HuH-7 (cell line): ENCODE results near the gene EDC4.

ENCODE experiments used
- DNase-seq: peaks from one replicate; pipeline ENCODE4 v3.0.0; 2011; ENCODE audit warnings: low spot score

EDC4 gene

DNA sequence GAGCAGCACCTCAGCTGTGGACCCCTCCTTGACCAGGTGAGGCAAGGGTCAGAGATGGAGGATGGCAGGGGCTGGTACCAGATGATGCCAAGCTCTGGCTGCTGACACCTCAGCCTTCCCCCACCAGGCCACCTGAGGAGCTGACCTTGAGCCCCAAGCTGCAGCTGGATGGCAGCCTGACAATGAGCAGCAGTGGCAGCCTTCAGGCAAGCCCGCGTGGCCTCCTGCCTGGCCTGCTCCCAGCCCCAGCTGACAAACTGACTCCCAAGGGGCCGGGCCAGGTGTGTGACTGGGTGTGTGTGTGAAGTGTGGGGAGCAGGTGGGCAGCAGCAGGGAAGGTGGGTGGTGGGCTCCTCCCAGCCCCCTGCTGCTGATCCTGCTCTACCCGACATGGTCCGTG is 7.1 kb downstream of the EDC4 start:
- DNase-seq: no peak

DNA sequence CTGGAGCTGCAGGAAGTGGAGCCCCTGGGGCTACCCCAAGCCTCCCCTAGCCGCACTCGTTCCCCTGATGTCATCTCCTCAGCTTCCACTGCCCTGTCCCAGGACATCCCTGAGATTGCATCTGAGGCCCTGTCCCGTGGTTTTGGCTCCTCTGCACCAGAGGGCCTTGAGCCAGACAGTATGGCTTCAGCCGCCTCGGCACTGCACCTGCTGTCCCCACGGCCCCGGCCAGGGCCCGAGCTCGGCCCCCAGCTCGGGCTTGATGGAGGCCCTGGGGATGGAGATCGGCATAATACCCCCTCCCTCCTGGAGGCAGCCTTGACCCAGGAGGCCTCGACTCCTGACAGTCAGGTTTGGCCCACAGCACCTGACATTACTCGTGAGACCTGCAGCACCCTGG is 7.7 kb downstream of the EDC4 start:
- no peak for DNase-seq

DNA sequence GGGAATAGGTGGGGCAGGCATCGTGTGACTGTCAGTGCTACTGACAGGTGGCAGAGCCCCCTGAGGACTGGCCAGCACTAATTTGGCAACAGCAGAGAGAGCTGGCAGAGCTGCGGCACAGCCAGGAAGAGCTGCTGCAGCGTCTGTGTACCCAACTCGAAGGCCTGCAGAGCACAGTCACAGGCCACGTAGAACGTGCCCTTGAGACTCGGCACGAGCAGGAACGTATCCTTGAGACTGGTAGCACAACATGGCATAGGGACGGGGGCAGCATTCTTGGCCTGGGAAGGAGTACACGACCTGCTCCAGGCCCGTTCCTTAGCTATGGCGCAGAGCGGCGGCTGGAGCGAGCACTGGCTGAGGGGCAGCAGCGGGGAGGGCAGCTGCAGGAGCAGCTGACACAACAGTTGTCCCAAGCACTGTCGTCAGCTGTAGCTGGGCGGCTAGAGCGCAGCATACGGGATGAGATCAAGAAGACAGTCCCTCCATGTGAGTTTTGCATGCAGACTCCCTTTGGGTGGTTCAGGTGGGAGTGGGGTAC is 8.8 kb downstream of the EDC4 start:
- no peak for DNase-seq

DNA sequence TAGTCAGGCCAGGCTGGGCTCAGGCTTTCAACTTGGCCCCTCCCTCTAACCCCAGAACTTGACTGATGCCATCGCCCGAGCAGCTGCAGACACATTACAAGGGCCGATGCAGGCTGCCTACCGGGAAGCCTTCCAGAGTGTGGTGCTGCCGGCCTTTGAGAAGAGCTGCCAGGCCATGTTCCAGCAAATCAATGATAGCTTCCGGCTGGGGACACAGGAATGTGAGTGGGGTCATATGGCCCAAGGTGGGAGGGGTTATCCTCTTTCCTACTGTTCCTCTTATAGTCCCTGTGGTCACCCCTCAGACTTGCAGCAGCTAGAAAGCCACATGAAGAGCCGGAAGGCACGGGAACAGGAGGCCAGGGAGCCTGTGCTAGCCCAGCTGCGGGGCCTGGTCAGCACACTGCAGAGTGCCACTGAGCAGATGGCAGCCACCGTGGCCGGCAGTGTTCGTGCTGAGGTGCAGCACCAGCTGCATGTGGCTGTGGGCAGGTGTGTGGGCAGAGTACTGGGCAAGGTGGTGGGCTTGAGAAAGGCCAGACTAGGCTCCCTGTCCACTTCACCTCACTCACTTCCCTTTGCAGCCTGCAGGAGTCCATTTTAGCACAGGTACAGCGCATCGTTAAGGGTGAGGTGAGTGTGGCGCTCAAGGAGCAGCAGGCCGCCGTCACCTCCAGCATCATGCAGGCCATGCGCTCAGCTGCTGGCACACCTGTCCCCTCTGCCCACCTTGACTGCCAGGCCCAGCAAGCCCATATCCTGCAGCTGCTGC is 9.7 kb downstream of the EDC4 start:
- DNase-seq: no peak

DNA sequence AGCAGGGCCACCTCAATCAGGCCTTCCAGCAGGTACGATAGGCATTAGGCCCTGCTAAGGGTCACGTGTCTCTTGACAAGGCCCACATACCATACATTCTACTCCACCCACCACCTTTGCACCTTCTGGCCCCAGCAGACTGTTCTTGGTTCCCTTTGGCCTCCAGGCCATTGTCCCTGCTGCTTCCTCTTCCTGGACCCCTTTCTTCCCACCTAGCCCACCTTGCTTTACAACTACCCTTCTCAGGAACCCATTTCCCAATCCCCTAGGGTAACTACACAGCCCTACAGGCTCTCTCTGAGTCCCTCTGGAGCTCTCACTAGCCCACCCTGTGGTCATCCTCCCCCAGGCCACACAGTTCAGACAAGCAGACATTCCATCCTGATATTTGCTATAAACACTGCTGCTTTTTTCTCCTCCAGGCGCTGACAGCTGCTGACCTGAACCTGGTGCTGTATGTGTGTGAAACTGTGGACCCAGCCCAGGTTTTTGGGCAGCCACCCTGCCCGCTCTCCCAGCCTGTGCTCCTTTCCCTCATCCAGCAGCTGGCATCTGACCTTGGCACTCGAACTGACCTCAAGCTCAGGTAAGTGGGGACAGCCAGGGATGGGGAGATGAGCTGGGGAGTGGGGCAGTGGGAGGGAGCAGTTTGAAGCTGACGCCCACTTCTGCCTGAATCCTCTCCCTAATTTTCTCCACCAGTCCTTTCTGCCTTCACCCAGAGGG is 10.5 kb downstream of the EDC4 start:
- DNase-seq: no peak

DNA sequence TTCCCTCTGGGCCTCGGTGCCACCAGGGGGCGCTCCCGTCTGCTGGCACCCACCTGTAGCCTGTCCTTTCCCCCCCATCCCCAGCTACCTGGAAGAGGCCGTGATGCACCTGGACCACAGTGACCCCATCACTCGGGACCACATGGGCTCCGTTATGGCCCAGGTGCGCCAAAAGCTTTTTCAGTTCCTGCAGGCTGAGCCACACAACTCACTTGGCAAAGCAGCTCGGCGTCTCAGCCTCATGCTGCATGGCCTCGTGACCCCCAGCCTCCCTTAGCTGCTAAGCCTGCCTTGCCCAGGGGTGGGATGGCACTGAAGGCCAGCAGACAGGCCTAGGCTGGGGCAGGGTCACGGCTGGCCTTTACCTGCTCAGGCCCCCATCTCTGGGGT is 11.0 kb downstream of the EDC4 start:
- peak; percentile 98 for DNase-seq

DNA sequence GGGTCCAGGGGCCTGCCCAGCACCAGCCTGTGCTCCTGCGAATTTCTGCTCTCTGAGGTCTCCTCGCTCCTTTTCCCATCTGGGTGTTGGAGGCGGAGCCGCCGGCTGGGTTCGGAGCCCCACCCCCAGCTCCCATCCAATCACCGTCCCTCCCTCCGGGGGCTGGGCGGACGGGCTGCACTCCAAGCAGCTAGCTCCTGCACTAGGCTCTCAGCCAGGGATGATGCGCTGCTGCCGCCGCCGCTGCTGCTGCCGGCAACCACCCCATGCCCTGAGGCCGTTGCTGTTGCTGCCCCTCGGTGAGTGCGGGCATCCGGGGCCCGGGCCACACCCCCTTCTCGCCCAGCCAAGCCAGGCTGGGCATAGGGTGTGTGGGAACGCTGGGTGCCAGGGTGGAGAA is 11.8 kb downstream of the EDC4 start, which contains the start of gene NRN1L:
NRN1L (plus strand) TSS at position 202 of the 400 bp plus-strand sequence; CDS start at position 221, 19 bp downstream.
- no peak for DNase-seq

DNA sequence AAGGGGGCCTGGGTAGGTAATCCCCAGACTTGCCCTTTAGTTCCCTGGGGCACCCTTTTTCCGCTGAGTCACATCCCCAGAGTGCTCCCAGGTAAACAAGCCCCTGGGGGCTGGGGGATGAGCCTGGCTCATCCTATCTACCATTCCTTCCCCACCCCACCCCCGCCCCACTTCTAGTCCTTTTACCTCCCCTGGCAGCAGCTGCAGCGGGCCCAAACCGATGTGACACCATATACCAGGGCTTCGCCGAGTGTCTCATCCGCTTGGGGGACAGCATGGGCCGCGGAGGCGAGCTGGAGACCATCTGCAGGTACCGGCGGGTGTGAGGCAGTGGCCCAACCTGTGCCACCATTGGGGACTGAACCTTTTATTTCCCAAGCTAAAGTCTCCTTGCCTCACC is 12.7 kb downstream of the EDC4 start:
- DNase-seq: no peak

DNA sequence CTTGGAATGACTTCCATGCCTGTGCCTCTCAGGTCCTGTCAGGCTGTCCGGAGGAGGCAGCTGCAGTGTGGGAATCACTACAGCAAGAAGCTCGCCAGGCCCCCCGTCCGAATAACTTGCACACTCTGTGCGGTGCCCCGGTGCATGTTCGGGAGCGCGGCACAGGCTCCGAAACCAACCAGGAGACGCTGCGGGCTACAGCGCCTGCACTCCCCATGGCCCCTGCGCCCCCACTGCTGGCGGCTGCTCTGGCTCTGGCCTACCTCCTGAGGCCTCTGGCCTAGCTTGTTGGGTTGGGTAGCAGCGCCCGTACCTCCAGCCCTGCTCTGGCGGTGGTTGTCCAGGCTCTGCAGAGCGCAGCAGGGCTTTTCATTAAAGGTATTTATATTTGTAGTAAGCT is 13.1 kb downstream of the EDC4 start:
- no peak for DNase-seq

DNA sequence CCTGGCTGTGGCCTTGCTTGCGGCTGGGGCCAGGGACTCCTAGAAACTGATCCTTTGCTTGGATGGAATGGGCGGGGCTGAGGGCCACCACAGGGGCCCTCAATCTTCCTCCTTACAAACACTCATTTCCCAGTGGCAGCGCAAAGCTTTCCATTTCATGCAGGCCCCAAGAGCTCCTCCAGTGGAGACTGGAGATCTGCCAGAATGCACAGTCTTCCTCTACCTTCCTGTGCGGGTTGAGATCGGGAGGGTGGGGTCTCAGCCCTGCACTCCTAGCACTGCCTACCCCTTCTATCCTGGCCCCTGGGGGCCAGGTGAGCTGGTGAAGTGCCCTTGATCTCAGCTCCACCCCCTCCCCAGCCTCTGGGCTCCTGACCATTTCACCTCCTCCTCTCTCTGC is 13.5 kb downstream of the EDC4 start:
- DNase-seq: no peak

DNA sequence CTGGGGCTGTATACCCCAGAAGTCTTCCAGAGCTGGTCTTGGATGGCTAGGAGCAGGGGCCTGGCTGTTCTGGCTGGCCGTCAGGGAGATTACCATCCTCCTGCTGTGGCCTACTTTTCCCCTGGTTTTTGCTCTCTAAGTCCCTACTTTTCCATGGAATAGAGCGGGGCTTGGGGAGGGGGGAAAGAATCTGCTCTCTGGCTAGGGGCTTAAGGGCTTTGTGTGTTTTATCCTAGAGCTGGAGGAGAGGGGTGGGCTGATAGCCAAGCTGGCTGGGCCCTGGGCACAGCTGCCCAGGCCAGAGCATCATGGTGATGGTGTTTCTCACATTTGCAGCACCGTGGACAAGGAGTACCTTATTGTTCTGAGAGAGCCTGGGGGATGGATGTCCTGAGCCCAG is 15.5 kb downstream of the EDC4 start:
- DNase-seq: no peak

DNA sequence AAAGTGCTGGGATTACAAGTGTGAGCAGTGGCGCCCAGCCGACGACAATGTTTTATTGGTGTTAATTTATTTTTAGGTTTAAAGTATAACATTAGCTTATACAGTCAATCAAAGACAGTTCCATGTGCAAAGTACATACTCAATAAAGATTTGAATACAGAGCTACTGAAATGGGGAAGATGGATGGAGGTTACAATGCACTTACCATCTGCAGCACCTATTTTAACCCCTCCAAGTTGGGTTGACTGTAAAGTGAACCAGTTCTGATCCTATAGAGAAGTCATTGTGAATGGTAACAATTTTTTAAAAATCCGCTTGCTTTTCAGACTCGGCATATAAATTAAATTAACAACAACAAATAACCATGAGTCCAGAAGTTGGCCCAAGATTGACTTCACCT is 19.5 kb downstream of the EDC4 start:
- DNase-seq: no peak

DNA sequence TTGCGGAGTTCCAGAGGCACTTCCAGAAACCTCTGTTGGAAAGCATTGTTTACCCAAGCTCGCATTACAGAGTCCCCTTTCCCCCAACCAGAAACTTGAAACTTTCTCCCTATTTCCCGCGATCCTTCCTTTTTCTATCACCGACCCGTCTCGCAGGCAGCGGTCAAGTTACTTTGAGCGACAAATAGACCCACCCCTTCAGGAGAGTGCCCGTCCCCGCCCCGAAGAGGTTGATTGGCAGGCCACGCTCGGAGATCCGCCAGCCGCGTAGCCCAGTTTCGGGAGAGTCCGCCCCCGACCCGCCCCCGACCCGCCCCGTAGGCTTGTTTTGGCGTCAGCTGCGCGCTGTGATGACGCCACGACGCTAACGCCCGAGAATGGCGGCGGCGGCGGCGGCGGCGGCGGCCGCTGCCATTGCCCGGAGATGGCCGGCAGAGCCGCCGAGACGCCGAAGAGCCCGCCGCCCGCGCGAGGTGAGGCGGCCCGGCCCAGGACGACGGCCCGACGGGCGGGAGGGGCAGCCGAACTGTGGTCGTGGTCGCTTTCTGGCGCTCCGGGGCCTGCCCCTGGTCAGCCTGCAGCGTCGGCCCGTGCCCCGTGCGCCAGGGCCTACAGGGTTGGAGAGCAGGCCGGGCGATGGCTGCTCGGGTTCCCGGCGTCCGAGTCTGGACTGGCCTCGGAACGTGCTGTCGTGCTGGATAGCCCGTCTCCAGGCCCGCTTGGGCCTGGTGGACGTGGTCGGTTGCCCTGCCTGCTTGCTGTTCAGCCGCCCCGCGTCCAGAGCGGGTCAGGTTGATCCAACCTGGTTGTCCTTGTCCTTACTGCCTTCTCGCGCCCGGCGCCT is 20.3 kb downstream of the EDC4 start, which contains the start of gene PSKH1:
PSKH1 (plus strand) TSS at position 356 of the 844 bp plus-strand sequence. CDS start 15,496 bp downstream, outside the sequence.
- DNase-seq: peak; percentile 99

DNA sequence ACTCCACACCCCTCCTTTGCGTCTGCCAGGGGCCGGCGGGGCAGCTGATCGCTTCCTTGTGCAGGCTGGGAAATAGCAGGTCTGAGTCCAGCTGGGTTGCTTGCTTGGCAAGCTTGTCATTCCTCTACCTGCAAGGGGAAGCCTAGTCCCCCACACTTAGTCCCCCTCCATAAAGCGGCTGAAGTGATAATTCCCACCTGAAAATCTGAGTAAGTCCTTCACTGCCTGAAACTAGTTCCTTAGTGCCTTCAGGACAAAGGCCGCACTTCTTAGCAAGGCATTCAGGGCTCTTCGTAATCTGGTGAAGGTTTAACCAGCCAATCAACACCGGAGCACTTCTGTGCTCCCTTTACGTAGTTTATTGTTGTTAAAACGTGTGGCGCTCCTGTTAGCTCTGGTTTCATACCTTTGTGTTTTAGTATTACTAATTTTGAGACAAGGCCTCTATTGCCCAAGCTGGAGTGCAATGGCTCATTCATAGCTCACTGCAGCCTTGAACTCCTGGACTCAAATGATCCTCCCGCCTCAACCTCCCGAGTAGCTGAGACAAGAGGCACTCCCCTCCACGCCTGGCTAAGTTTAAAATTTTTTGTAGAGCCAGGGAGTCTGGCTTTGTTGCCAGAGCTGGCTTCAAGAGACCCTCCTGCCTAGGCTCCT is 21.0 kb downstream of the EDC4 start:
- DNase-seq: no peak

DNA sequence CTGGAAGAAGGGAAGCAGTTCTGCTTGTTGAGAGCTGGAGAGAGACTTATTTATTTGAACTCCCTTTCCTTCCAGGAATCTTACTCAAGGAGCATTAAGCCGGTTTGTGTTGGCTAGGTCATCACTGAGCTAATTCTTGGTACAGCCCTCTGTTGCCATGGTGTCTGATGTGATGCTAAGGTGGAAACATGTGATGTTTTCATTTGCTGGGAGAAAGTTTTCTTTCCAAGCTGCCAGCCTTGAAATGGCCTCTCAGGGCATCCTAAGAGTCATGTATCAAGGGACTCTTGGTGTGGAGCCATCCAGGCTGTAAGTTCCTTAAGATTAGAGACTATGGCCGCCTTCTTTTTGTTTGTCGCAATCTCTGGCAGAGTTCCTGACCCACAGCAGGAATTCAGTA is 24.4 kb downstream of the EDC4 start:
- DNase-seq: no peak

DNA sequence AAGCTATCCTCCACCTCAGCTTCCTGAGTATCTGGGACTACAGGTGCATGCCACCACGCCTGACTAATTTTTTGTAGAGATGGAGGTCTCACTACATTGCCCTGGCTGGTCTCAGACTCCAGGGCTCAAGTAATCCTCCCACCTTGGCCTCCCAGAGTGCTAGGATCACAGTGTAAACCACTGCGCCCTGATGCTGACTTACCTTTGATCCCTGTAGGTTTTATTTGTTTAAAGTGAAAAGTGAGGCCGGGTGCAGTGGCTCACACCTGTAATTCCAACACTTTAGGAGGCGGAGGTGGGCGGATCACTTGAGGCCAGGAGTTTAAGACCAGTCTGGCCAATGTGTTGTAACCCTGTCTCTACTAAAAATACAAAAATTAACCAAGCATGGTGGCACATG is 28.9 kb downstream of the EDC4 start:
- DNase-seq: no peak

DNA sequence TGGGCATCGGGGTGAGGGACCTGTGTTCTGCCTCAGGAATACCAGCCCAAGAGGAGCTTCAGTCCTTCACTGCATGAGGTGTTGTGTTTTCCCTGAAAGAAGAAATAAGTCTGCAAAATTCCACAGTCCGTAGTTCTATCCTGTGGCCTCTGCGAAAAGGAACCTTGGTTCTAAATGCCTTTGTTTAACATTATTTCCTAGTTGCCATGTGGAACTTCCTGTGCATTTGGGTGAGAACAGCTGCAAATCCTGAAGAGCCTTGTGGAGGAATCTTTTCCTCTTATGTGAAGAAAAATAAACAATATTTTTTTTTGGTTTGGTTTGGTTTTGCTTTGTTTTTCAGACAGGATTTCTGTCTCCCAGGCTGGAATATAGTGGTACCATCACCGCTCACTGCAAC is 30.0 kb downstream of the EDC4 start:
- no peak for DNase-seq

DNA sequence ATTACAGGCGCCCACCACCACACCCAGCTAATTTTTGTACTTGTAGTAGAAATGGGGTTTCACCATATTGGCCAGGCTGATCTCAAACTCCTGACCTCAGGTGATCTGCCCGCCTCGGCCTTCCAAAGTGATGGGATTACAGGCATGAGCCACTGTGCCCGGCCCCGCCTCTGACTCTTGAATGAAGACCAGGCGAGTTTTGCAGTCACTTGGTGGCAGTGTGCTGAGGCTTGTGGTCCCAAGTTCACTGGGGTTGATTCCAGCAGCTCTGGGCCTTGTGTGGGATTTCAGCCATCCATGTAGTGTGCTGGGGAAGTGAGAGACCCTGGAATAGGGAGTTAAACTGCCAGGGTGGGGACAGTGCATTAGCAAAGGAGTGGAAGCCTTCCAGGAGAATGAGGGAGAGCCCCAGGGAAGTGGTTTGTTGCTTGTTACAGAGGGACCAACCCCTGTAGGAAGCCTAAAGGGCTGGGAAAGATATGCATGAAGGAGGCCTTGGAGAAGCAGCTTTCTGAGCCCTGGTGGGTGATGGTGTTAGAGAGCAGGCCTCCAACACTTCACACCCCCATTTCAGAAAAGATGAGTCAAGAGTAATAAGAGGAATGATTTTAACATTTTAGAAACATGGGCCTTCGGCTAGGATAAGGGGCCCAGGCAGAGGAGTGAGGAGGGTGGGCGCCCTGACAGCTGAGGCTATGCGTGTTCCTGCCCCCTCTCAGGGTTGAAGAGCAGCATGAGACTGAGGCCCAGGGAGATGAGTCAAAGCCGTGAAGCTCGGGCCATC is 34.7 kb downstream of the EDC4 start:
- no peak for DNase-seq

DNA sequence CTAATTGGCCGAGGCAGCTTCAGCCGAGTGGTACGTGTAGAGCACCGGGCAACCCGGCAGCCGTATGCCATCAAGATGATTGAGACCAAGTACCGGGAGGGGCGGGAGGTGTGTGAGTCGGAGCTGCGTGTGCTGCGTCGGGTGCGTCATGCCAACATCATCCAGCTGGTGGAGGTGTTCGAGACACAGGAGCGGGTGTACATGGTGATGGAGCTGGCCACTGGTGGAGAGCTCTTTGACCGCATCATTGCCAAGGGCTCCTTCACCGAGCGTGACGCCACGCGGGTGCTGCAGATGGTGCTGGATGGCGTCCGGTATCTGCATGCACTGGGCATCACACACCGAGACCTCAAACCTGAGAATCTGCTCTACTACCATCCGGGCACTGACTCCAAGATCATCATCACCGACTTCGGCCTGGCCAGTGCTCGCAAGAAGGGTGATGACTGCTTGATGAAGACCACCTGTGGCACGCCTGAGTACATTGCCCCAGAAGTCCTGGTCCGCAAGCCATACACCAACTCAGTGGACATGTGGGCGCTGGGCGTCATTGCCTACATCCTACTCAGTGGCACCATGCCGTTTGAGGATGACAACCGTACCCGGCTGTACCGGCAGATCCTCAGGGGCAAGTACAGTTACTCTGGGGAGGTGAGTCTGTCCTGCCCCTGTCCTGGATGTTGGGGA is 36.3 kb downstream of the EDC4 start:
- DNase-seq: no peak

DNA sequence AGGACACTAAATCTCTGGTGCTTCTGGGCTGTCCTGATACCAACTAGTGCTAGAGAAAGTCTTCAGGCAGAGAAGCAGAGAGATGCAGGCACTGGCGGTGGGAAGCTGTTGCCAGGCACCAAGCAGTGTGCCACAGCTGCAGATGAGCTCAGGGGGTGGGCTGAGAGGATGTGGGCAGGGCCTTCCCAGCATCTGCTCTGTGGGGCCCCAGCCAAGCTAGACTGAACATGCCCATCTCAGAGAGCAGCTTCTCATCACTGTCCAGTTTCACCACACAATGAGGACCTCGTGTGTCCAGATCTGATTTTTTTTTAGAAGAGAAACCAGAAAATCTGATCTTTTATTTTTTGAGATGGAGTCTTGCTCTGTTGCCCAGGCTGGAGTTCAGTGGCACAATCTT is 37.3 kb downstream of the EDC4 start:
- no peak for DNase-seq
